ENCODE results near the gene CCDC136. TPM values are rescaled to one million over a fixed set of nuclear protein-coding genes. Genes with fewer than 3 reads are reported as not detected.

CCDC136 gene
- total RNA-seq, 1 experiment from 2014 or later = 5.7 TPM

- peak; percentile 57 for DNase-seq (ENCODE audit: low read depth)
Measured at GRCh38 chr7:128831178-128831993, 39.6 kb downstream of the CCDC136 start.

- DNase-seq (ENCODE audit: low read depth) = no peak
Measured at GRCh38 chr7:128831994-128832879, 40.5 kb downstream of the CCDC136 start.

- no peak for DNase-seq (ENCODE audit: low read depth)
Measured at GRCh38 chr7:128832880-128833147, 41.0 kb downstream of the CCDC136 start.

- DNase-seq (ENCODE audit: low read depth) = peak; percentile 73
Measured at GRCh38 chr7:128833148-128833945, 41.6 kb downstream of the CCDC136 start.

- no peak for DNase-seq (ENCODE audit: low read depth)
Measured at GRCh38 chr7:128833946-128834325, 42.2 kb downstream of the CCDC136 start.

- no peak for DNase-seq (ENCODE audit: low read depth)
Measured at GRCh38 chr7:128835231-128835751, 43.5 kb downstream of the CCDC136 start.

GRCh38 chr7:128835790-128836641 is 44.2 kb downstream of the CCDC136 start:
- DNase-seq (ENCODE audit: low read depth) = no peak

- no peak for DNase-seq (ENCODE audit: low read depth)
Measured at GRCh38 chr7:128836729-128837348, 45.1 kb downstream of the CCDC136 start.

GRCh38 chr7:128837521-128837921 is 45.8 kb downstream of the CCDC136 start:
- no peak for DNase-seq (ENCODE audit: low read depth)

GRCh38 chr7:128838109-128838779 is 46.5 kb downstream of the CCDC136 start:
- DNase-seq (ENCODE audit: low read depth) = no peak

- no peak for DNase-seq (ENCODE audit: low read depth)
Measured at GRCh38 chr7:128838981-128839731, 47.4 kb downstream of the CCDC136 start.

GRCh38 chr7:128839751-128840177 is 48.0 kb downstream of the CCDC136 start:
- DNase-seq (ENCODE audit: low read depth) = no peak

- DNase-seq (ENCODE audit: low read depth) = no peak
Measured at GRCh38 chr7:128840326-128841170, 48.8 kb downstream of the CCDC136 start.

GRCh38 chr7:128841171-128841690 is 49.5 kb downstream of the CCDC136 start:
- DNase-seq (ENCODE audit: low read depth) = no peak

- DNase-seq (ENCODE audit: low read depth) = peak; percentile 36
Measured at GRCh38 chr7:128841921-128842673, 50.3 kb downstream of the CCDC136 start.
